GM19025 (cell line): ENCODE results near the gene SNRNP200.
A peak's percentile ranks its signal among the peaks of the same experiment; 100 is the strongest.
"Not testable (repeated sequence)": the region's sequence is repeated elsewhere in the genome, so short reads cannot be mapped to it uniquely, and the experiment has no call there.

Experiments
- ATAC-seq: cut with Tn5 transposase; IDR thresholded peaks from one replicate; pipeline ENCODE4 v1.9.1; 2021; ENCODE audit warnings: mild to moderate bottlenecking, low read depth, moderate library complexity; ENCODE audit not compliant: unreplicated experiment

Gene SNRNP200

DNA sequence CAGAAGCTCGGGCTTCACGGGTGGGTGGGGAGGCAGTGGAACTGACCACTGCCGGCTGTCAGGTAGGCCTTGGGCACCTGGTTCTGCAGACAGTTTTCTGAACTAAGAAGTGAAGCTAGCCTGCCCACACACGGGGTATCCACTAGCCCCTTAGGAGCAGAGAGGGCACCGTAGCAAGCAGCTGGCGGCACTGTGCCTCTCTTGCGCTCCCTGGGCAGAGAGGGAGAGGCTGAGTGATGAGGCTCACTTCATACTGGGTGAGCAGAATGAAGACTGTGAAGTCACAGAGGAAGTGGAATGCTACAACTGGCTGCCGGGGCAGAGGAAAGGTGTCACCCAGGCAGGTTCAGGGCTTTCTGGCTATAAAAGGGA is 20.5 kb upstream of the SNRNP200 start:
- ATAC-seq, result no peak

DNA sequence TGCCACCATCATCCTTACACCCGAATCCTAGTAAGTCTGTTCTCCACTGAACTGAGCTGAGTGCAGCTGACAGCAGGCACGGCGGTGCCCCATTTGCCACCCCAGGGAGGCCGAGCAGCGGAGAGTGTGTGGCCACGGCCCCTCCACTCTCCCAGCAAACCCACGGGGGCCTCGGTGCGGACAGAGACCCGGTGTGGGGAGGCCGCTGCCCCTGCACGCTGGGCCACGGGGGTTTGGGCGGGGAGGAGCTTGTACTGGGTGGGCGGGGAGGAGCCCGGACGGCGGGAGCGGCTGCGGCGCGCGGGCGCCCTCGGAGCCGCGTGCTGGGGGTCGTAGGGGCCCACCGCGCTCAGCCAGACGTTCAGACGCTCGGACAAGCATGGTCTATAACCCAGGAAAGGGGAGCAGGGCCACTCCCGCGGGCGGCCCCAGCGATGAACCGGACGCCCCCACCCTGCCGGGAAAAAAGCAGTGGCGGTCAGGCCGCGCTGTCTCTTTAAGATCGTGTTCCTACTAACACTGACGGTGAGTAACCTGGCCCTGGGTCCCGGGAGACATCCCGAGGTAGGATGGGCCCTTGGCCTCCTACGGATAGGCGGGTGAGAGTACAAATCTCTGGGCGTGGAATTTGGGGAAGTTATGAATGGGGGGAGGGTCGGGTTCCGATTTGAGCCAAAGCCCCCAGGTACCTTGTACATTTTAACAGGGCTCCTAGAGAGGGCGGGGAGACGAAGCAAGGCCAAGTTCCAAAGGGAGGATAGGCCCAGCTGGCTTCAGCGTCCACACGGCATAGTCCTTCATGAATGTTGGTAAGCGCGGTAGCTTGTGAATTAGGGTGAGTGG is 19.9 kb upstream of the SNRNP200 start, which contains the start of gene ITPRIPL1:
ITPRIPL1 (plus strand) TSS at position 277 of the 843 bp plus-strand sequence; CDS start at position 800, 523 bp downstream.
- ATAC-seq, result no peak

DNA sequence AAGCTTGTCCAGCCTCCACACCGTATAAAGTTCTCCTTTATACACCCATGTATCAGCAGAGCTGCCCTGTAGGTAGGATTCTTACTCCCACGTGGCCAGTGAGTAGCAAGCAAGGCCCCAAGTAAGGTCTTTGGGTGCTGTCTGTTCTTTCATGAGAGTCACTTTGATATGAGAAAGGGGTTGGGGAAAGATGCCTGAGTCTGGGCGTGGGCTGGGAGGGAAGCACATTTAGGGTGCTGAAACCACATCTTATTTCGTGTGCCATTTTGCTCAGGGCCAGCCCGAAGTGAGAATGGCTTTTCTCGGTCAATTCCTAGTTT is 19.3 kb upstream of the SNRNP200 start:
- no peak for ATAC-seq

DNA sequence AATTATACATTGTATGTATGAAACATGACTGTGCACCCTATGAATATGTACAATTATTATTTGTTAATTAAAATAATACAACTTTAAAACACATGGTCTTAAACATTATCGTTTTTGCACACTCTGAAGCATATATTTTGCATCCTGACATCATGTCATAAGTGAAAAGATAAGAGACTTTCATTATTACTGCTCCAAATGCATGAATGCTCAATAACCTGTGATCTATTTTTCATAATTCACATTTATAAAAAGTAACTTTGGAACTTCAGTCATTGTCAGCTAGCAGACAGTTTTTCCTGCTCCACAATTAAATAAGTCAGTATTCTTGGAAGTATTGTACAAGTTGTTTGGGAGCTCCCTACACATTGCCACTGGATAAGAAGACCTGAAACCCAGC is 18.5 kb upstream of the SNRNP200 start:
- ATAC-seq, result no peak

DNA sequence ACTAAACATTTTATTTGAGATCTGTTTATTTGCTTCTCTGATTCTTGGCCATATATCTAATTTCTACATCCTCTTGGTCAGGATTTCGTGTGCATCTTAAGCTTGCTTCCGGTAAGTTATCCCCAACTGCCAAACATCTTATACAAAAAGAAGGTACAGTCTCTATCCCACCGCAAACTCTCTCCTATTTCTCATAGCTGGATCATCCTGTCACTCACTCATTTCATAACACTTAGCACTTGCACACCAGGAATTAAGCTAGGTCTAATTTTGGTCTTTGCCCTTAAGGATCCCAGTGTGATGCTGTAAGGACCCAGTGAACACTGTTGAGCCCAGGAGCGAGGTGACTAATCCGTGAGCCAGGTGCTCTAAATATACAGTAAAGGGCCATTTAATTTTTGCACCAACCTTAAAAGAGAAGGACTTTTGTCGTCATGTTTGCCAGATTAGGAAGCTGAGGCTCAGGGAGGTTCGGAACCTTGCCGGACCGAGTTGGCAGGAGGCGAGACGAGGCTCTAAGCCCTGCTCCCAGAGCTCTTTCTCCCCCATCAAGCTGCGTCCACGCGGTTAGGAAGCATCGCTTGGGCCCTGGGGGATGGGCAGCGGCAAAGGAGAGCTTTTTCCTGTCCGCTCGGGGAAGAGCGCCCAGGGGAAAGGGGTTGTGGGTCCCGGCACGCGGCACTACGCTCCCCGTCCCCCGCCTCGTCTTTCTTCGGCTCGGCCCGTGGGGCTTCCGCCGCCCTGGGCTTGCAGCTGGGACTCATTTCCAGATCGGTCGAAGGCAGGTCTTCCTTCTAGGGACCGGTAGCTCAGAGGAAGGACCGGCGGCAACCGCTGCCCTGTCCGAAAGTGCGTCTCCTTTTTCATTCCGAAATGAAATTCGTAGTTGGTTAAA is 15.6 kb upstream of the SNRNP200 start:
- ATAC-seq, result peak; percentile 26

DNA sequence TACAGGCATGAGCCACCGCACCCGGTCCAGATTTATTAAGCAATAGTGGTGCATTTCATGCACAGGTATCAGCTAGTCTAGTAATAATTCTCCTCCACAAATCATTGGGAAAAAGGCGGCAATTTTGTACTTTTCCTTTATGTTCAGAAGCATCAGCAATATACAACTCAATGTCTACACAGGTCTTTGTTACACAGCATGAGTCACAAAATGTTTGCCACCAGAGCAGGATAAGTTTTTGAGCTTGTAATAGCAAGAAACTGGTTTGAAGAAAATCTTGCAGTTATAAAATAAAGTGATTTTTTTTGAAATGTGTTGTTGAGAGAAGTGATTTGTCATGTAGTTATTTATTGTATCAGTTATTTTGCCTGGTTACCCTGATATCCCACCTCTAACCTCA is 15.0 kb upstream of the SNRNP200 start:
- no peak for ATAC-seq

DNA sequence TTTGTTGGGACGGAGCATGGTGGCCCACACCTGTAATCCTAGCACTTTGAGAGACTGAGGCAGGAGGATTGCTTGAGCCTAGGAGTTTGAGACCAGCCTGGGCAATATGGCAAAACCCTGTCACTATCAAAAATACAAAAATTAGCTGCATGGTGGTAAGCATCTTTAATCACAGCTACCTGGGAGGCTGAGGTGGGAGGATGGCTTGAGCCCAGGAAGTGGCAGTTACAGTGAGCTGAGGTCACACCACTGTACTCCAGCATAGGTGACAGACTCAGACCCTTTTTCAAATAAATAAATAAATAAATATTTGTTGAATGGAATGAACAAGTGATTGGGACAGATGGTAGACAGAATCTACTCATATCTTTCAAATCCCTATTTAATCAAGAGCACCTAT is 14.1 kb upstream of the SNRNP200 start:
- no peak for ATAC-seq

DNA sequence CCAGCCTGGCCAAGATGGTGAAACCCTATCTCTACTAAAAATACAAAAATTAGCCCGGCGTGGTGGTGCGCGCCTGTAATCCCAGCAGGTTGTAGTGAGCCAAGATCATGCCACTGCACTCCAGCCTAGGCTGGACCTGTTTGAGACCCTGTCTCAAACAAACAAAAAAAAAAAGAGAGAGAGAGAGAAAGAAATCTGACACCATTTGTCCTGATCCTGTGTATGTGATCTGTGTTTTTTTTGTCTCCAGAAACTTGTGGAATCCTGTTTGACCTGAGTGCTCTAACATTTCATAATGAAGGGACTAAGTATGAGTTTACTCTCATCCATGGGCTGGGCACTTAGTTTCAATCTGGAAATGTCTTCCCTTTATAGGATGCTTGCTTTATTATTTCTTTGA is 13.4 kb upstream of the SNRNP200 start:
- no peak for ATAC-seq

DNA sequence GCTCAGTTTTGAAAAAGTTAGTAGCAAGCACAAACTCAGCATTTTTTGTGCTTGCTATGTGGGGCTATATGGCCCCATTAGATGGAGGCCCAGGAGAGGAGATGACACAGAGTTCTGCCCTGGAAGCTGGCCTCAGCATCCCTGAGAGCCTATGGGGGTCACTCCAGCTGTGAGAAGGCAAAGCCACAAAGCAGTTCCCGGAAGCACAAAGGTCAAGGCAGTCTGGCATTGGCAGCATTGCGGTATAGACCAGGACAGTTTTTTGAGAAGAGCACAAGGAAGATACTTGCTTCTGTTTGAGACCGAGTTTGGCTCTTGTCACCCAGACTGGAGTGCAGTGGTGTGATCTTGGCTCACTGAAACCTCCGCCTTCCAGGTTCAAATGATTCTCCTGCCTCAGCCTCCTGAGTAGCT is 12.2 kb upstream of the SNRNP200 start:
- no peak for ATAC-seq

DNA sequence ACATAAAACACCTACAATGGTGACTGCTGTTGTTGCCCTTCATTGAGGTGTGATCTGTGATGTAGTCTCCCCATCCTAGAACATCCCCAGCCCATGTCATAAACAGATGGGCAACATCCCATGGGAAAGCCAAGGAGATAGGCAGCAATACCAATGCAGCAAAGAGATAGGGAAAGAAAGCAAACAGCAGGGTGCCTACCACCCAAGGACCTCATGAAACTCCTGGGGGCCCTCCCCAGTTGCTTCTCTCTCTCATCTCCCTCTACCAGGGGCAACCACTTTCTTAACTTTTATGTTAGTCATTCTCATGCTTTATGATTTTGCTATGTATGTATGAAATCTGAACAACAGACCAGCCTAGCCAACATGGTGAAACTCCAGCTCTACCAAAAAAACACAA is 11.7 kb upstream of the SNRNP200 start:
- ATAC-seq, result no peak

DNA sequence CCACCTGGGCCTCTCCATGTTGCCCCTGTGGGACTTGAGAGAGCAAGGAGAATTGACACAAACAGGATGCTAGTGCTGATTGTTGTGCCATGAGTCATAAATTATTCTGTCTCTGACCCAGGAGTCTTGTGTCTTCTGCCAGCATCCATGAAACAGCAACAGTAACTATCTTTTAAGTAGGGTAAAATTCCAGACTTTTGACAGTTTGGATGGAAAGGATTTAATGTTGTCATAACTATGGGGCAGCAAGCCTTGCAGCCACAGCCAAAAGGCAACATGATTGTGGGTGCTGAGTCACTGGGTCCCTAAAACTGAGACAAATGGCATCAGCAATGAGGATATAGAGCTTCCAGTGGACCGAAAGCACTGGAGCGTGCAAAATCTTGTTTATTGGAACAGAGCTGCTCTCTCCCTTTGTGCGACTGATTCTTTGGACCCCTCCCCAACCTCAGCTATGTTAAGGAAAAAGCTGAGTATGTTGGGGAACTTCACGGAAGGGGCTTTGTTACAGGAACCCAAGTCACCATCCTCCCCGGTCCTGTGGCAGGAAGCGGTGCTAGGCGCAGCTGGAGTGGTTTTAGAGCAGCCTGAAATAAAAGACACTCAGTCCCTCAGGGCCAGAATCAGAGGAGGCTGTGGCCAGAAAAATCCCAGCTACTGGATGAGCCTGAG is 10.2 kb upstream of the SNRNP200 start:
- ATAC-seq, result no peak

DNA sequence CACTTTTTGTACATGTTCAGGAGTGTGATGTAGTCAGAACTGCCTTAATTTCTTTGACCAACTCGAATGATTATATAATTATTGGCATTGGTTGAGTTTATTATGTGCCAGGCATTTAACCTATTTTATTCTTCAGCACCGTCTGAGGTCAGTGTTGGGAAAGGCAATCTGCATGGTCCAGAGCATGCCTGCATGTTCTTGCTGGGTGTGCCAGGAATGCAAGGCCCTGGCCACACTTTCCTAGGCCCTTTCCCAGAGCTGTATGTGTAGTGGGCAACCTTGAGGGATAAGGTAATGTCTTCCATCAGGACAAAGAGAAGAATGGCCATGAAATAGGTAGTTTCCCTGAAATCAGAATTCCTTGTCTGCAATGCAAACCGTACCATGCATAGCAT is 9.7 kb upstream of the SNRNP200 start:
- no peak for ATAC-seq

DNA sequence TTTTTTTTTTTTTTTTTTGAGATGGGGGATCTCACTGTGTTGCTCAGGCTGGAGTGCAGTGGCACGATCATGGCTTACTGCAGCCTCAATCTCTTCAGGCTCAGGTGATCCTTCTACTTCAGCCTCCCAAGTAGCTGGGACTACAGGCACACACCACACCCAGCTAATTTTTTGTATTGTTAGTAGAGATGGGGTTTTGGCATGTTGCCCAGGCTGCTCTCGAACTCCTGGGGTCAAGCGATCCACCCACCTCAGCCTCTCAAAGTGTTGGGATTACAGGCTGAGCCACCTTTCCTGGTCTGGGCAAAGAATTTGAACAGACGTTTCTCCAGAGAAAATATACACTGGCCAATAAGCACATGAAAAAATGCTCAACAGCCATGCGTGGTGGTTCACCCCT is 2.9 kb upstream of the SNRNP200 start:
- no peak for ATAC-seq

DNA sequence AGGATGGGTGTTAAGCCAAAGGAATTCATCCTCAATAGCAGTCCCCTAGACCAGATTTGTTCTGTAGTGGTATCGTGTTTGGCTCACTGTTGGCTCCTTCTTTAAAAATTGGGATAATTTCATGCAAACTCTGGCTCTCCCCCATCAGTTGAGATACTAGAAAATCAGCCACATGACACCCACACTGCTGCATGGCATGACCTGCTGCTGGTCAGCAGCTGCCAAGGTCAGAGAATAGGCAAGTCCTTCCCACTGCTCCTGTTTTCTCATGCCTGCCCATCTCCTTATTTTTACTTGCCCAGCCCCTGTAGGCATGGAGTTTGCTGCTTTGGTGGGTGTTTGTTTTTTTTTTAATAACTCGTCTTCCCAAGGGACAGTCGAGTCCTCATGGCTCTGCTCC is 1.0 kb upstream of the SNRNP200 start:
- ATAC-seq, result no peak

DNA sequence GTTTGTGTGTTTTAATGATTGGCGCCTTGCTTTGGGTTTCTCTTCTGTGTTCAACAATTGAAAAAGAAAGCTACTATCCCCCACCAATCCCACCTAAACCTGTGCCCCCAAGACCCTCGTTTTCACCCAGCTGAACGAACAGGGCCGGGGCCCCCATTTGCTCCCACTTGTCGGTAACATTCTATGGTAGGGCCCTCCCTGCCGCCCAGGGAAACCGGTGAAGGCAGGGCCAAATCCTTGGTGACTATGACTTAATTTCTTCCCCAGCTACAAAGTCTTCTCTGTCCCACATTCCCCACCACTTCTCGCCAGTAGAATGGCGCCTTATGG is 598 bp upstream of the SNRNP200 start:
- no peak for ATAC-seq

DNA sequence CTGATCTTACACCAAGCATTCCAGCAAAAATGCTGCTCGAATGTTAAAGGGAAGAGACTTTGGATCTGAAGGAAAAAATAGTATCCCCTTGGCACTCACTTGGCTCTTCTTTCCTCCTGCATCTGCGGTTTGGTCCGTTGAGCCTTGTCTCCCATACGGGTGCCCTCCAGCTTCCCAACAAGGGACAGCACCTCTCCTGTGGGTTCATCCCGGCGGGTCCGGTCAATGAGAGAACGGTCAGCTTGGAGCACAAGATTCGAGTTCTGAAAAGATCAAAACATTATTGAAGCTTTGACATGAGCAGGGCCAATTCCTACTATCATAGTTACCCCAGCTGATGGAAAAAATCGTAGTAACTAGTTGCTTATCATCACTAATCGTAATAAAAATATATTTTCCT is 740 bp downstream of the SNRNP200 start:
- ATAC-seq, result no peak

DNA sequence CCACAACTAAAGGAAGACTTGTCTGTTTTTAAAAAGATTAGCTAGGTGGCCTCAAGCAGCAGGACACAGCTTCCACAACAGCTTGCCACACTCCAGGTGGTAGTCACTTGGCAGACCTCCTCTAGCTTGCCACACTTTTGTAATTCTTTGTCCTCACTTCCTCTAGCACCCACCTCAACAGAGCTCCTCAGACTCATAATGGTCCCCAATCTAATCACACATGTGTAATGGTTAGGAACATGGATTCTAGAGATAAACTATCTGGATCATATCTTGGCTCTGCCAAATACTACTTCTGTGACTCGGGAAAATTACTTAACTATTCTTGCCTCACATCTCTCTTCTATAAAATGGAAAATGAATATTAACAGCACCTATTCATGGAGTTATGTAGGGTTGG is 3.5 kb downstream of the SNRNP200 start:
- ATAC-seq, result no peak

DNA sequence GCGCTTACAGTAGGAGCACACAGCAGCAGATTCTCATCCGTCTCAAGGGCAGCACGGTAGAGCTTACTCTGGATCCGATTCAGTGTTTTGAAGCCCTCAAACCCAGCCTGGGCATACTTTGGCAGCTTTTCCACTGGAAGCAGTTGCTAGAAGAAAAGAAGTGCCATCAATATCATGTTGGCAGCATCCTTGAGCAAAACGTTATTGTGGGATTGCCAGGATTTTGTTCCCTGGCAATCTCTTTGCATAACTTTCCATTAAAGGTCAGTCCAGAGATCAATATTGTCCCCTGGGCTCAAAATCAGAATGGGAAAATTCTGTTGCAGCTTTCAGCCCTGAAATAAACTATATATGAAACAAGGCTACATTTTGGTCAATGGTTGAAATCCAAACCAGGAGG is 8.4 kb downstream of the SNRNP200 start:
- no peak for ATAC-seq

DNA sequence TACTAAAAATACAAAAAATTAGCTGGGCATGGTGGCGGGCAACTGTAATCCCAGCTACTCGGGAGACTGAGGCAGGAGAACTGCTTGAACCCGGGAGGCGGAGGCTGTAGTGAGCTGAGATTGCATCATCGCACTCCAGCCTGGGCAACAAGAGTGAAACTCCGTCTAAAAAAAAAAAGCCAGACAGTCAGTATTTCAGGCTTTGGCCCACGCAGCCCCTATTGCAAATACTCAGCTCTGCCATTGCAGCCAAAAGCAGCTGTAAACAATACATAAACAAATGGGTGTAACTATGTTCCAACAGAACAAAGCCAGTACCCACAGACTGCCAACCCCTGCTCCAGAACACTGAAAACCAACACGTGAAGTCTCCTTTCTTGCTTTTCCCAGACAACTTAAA is 11.1 kb downstream of the SNRNP200 start:
- ATAC-seq, result not testable (repeated sequence)

DNA sequence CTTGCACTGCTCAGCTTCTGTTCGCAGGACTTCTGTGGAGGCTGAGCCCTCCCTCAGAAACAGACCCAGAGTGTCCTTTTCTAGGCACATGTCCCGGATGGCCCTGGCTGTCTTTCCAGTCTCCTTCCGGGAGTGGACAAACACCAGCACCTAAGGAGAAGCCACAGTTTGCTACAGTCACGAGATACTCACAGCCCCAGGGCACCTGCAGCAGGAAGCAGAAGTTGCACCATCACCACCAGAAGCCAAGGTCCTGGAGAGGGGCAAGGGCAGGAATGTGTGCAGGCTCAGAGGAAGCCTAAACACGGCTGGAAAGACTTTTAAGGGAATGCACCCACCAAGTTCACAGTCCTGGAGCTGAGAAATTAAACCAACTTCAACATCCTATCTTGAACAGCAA is 13.6 kb downstream of the SNRNP200 start:
- no peak for ATAC-seq

DNA sequence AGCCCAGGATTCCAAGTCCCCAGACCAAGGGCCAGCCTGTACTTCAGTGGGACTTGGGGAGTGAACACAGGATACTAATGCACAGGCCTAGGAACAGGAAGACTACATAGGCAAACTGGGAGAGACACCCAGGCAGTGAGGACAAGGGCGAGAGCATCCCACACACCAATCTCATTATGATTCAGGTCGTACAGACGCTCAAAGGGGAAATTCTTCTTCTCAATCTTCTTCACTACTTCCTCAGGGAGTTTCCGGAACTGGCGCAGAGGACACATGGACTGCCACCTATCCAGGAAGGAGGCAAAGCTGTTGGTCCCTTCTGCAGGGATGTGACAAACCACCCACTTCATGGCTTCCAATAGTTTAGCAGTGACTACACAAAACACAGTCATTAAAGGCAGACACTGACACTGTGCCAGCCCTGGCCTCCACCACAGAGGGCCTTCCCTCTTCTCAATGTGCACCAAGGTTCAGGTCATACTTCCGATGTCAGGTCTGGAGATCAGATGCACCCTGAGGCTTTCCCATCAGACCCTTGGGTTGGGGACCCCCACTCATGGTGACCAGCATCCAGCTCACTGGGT is 18.0 kb downstream of the SNRNP200 start:
- no peak for ATAC-seq
